GM12891 (cell line): ENCODE results near the gene ACBD6.
A peak's percentile ranks its signal among the peaks of the same experiment; 100 is the strongest.

ENCODE experiments used
- DNase-seq: peaks from one replicate; pipeline ENCODE4 v3.0.0; 2011; ENCODE audit warnings: low spot score; ENCODE audit not compliant: insufficient read length
- FAIRE-seq: peaks from 2 replicates; lab custom pipeline; 2011; peaks lifted over from hg19 to GRCh38; lab: Jason Lieb, UNC
- PAX5 ChIP-seq: IDR thresholded peaks from 2 replicates; pipeline ENCODE4 v1.6.1; 2011; ENCODE audit warnings: low read length, moderate library complexity, mild to moderate bottlenecking; ENCODE audit not compliant: insufficient read depth, severe bottlenecking
- POLR2A ChIP-seq: IDR thresholded peaks from 2 replicates; pipeline ENCODE4 v1.6.1; 2011; ENCODE audit warnings: low read depth, low read length, control low read depth
- POLR2AphosphoS5 ChIP-seq: IDR thresholded peaks from 2 replicates; pipeline ENCODE4 v1.6.1; 2011; ENCODE audit warnings: low read depth, low read length, control low read depth
- POU2F2 ChIP-seq: IDR thresholded peaks from 2 replicates; pipeline ENCODE4 v1.6.1; 2011; ENCODE audit warnings: low read depth, mild to moderate bottlenecking, control low read depth, low read length, moderate library complexity
- SPI1 ChIP-seq: IDR thresholded peaks from 2 replicates; pipeline ENCODE4 v1.6.1; 2011; ENCODE audit warnings: low read depth, low read length, control low read depth
- TAF1 ChIP-seq: IDR thresholded peaks from 2 replicates; pipeline ENCODE4 v1.6.1; 2011; ENCODE audit warnings: low read depth, low read length, control low read depth

Gene ACBD6

GRCh38 chr1:180527101-180527669 lies 24.8 kb upstream of the ACBD6 start:
- DNase-seq (no peak), FAIRE-seq (no peak)
- no peak for TF ChIP-seq POLR2A
- no peak for TF ChIP-seq PAX5
- TF ChIP-seq TAF1: no peak
- TF ChIP-seq SPI1: no peak
- TF ChIP-seq POU2F2: no peak
- TF ChIP-seq POLR2AphosphoS5: no peak

- no peak for FAIRE-seq
- TF ChIP-seq POU2F2 (no peak), POLR2AphosphoS5 (no peak)
- no peak for DNase-seq
Observed at GRCh38 chr1:180525715-180526039, 23.3 kb upstream of the ACBD6 start.

GRCh38 chr1:180524915-180525714 lies 22.7 kb upstream of the ACBD6 start:
- no peak for FAIRE-seq
- DNase-seq: no peak
- no peak for TF ChIP-seq POLR2A
- no peak for TF ChIP-seq PAX5
- TF ChIP-seq TAF1: no peak
- no peak for TF ChIP-seq SPI1
- no peak for TF ChIP-seq POLR2AphosphoS5
- no peak for TF ChIP-seq POU2F2

GRCh38 chr1:180524160-180524914 lies 22.0 kb upstream of the ACBD6 start:
- no peak for DNase-seq
- no peak for FAIRE-seq
- TF ChIP-seq PAX5: no peak
- no peak for TF ChIP-seq POU2F2

GRCh38 chr1:180522213-180522515 lies 19.8 kb upstream of the ACBD6 start:
- FAIRE-seq: no peak
- TF ChIP-seq PAX5 (no peak), TAF1 (no peak), POLR2A (no peak), SPI1 (no peak), POLR2AphosphoS5 (no peak), POU2F2 (no peak)
- DNase-seq: no peak

GRCh38 chr1:180521474-180522212 lies 19.3 kb upstream of the ACBD6 start:
- TF ChIP-seq SPI1: no peak
- no peak for TF ChIP-seq TAF1
- TF ChIP-seq POLR2A: no peak
- no peak for TF ChIP-seq POLR2AphosphoS5
- TF ChIP-seq PAX5: no peak
- TF ChIP-seq POU2F2: no peak
- FAIRE-seq (no peak), DNase-seq (no peak)

GRCh38 chr1:180519846-180520245 lies 17.5 kb upstream of the ACBD6 start:
- no peak for DNase-seq
- FAIRE-seq: no peak
- TF ChIP-seq POU2F2: no peak
- TF ChIP-seq TAF1: no peak
- no peak for TF ChIP-seq POLR2A
- no peak for TF ChIP-seq POLR2AphosphoS5
- TF ChIP-seq SPI1: no peak
- no peak for TF ChIP-seq PAX5

GRCh38 chr1:180515857-180516388 lies 13.5 kb upstream of the ACBD6 start:
- peak; percentile 93 for FAIRE-seq
- TF ChIP-seq TAF1: no peak
- TF ChIP-seq POLR2AphosphoS5: no peak
- no peak for TF ChIP-seq POU2F2
- no peak for TF ChIP-seq PAX5
- TF ChIP-seq POLR2A: no peak
- TF ChIP-seq SPI1: no peak
- DNase-seq: peak; percentile 56

- FAIRE-seq: no peak
- TF ChIP-seq POU2F2 (no peak), POLR2AphosphoS5 (no peak), PAX5 (no peak), SPI1 (no peak), TAF1 (no peak), POLR2A (no peak)
Observed at GRCh38 chr1:180515364-180515763, 13.0 kb upstream of the ACBD6 start.

More at GRCh38 chr1:180515364-180515763, 13.0 kb upstream of the ACBD6 start:
- DNase-seq: no peak
